Lung (tissue), 12 donors: ENCODE data around the gene MAP1LC3B. TPM values are rescaled to one million over a fixed set of nuclear protein-coding genes. Genes with fewer than 3 reads are reported as not detected.

Experiments
- ATAC-seq: fragments of 200-7000 bp; cut with Tn5 transposase; one replicate; pipeline ENCODE4 v1.9.1; 2020; ENCODE audit warnings: moderate number of reproducible peaks; ENCODE audit not compliant: insufficient read depth, low FRiP score
- DNase-seq, 3 donors: peaks; one replicate each; pipeline ENCODE4 v3.0.0-alpha.2; 2013 to 2017
- H3K27ac ChIP-seq, 2 donors: one replicate each; pipeline ENCODE4 v1.5.1; 2013; ENCODE audit warnings: mild to moderate bottlenecking in 2 of 2, moderate library complexity in 2 of 2, control low read depth in 1 of 2, inconsistent platforms in 1 of 2, low read depth in 1 of 2, low read length in 1 of 2
- H3K27me3 ChIP-seq, 3 donors: one replicate each; pipeline ENCODE4 v1.5.1; 2013; ENCODE audit warnings: low read length in 2 of 3; ENCODE audit not compliant: control insufficient read depth in 3 of 3, insufficient read depth in 3 of 3
- H3K36me3 ChIP-seq, 4 donors: one replicate each; pipeline ENCODE4 v1.5.1; 2013; ENCODE audit warnings: low read length in 4 of 4, mild to moderate bottlenecking in 1 of 4, moderate library complexity in 1 of 4; ENCODE audit not compliant: control insufficient read depth in 4 of 4, insufficient read depth in 4 of 4
- H3K4me1 ChIP-seq, 5 donors: one replicate each; pipeline ENCODE4 v1.5.1; 2013; ENCODE audit warnings: low read length in 5 of 5, mild to moderate bottlenecking in 2 of 5, moderate library complexity in 1 of 5; ENCODE audit not compliant: control insufficient read depth in 5 of 5, insufficient read depth in 5 of 5
- H3K4me3 ChIP-seq: one replicate; pipeline ENCODE4 v1.5.1; 2013; ENCODE audit warnings: mild to moderate bottlenecking, control low read depth, moderate library complexity
- H3K9ac ChIP-seq, 2 donors: one replicate each; pipeline ENCODE4 v1.5.1; 2013; ENCODE audit warnings: low read length in 2 of 2, control low read depth in 1 of 2; ENCODE audit not compliant: insufficient read depth in 1 of 2
- H3K9me3 ChIP-seq, 4 donors: one replicate each; pipeline ENCODE4 v1.5.1; 2013; ENCODE audit warnings: low read length in 3 of 4, mild to moderate bottlenecking in 1 of 4, moderate library complexity in 1 of 4; ENCODE audit not compliant: control insufficient read depth in 4 of 4, insufficient read depth in 3 of 4
- WGBS, 2 donors: extraction: QIAGEN DNeasy Blood & Tissue Kit; methylation state at CpG; one replicate each; pipeline ENCODE4 v1.1.7; 2013; 5-methylcytosine and 5-hydroxymethylcytosine counted together
- polyA plus RNA-seq, 2 donors: library from polyadenylated mRNA; stranded (reverse); fragments of 200-250 nt; gene quantifications; one replicate each; pipeline ENCODE4 v1.2.1, GENCODE V29; 2013
- total RNA-seq, 2 donors: library from RNA; depleted of rRNA in 1 of 2; stranded (reverse); fragments of >200 nt in 1 of 2; gene quantifications; one replicate each; pipeline ENCODE4 v1.2.1, GENCODE V29; 2014 to 2021
- TF ChIP-seq, protein P1 (sequence below): IDR thresholded peaks from 2 replicates; pipeline ENCODE4 v1.5.1; 2012; ENCODE audit warnings: mild to moderate bottlenecking; ENCODE audit errors: control extremely low read depth, extremely low read depth
- donor health status: control.
- donor health status: control.
- donor health status: Bipolar disorder and iron deficiency.
- donor health status: healthy.
- donor health status: DM: yes; HTN: yes; CAD: no.

The MAP1LC3B gene
- total and polyA plus RNA-seq, 4 donors: 43.3 to 62.2 (median 47.7) TPM

DNA sequence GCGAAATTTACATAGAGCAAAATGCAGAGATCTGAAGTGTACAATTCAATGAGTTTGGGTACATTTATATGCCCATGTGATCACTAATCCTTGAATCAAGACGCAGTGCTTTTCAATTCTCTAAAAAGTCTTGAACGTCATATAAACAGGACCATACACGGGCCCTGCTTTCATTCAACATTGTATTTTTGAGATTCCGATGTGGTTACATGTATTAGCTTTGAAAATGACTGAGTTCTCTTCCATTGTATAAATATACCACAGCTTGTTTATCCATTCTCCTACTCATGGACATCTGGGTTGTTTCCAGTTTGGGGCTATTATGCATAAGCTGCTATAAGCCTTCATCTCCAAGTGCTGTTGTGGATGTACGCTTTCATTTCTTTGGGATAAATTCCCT, 55.2 kb downstream of the MAP1LC3B start:
- no peak for ATAC-seq

DNA sequence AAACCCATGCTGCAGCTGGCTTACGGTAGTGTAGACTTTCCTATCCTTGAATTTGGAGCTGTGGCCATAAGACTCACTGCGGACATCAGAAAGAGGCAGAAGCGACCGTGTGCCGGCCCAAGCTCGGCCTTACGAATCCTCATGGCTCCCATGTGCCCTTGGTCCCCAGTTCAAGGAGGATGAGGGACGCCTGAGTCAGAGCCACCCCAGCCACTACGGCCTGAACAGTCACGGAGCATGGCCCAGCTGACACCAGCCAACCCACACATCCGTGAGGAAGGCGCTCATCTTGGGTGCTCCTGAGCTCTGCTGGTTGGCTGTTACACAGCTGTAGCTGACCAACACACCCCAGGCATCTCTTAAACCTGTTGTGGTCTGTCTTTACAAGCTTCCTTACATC, 56.7 kb downstream of the MAP1LC3B start:
- ATAC-seq (no peak), DNase-seq (no peak)
- TF ChIP-seq, protein P1, sequence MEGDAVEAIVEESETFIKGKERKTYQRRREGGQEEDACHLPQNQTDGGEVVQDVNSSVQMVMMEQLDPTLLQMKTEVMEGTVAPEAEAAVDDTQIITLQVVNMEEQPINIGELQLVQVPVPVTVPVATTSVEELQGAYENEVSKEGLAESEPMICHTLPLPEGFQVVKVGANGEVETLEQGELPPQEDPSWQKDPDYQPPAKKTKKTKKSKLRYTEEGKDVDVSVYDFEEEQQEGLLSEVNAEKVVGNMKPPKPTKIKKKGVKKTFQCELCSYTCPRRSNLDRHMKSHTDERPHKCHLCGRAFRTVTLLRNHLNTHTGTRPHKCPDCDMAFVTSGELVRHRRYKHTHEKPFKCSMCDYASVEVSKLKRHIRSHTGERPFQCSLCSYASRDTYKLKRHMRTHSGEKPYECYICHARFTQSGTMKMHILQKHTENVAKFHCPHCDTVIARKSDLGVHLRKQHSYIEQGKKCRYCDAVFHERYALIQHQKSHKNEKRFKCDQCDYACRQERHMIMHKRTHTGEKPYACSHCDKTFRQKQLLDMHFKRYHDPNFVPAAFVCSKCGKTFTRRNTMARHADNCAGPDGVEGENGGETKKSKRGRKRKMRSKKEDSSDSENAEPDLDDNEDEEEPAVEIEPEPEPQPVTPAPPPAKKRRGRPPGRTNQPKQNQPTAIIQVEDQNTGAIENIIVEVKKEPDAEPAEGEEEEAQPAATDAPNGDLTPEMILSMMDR: no peak
- no peak overlapping the region for H3K27ac ChIP-seq
- peaks cover 0 to 5% (median 0%) of the 10 kb centered on the region in 5 donors for H3K4me1 ChIP-seq
- H3K9me3 ChIP-seq: peaks cover 0 to 2% (median under 1%) of the 10 kb centered on the region in 4 donors
- no peak overlapping the region for H3K9ac ChIP-seq
- H3K4me3 ChIP-seq: no peak overlapping the region
- H3K36me3 ChIP-seq: peaks cover 0 to 40% (median 29%) of the 10 kb centered on the region in 4 donors
- WGBS, 2 donors: 97 to 98% methylated on average over 12 of the region's 12 CpGs
- H3K27me3 ChIP-seq: no peaks in the 10 kb centered on the region

More for the DNA sequence above, 55.2 kb downstream of the MAP1LC3B start:
- Histone ChIP-seq H3K9me3 (peaks cover 0 to 3% (median under 1%) of the 10 kb centered on the region in 4 donors), H3K4me3 (no peak overlapping the region), H3K27me3 (no peaks in the 10 kb centered on the region), H3K27ac (no peak overlapping the region), H3K9ac (no peak overlapping the region), H3K4me1 (peaks cover 0 to 3% (median 0%) of the 10 kb centered on the region in 5 donors), H3K36me3 (peaks cover 0 to 31% (median 20%) of the 10 kb centered on the region in 4 donors)
- peak in 2 of 3 donors; percentile 49 to 74 for DNase-seq
- WGBS, 2 donors: 82 to 86% methylated on average over 6 of the region's 6 CpGs
- TF ChIP-seq, protein P1: no peak

DNA sequence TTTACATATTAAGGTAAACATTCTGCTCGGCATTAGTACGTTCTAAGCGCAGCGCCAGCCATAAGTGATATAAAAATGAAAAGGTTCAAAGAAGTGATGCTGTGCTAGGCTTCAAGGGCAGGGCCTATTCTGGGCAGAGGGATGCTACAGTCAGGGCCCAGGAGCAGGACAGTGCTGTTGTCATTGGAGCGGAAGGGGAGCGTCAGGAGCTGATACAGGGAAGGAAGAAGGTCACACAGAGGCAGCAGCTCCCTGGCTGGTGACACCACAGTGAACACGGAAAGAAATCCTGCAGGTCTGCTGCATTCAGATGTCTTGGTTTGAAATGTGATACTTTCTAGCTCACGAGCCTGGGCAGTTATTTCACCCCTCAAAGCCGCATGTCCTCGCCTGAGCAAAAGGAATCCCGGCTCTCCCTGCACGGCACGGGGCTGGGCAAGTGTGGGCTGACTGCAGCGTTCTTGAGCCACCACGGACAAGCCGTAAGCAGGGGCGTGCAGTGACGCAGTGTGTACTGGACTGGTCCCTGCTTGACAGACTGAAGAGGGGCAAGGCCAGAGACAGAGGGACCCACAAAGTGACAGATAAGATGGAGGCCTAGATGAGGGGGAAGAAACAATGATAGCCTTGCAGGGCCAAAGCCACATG, 59.6 kb downstream of the MAP1LC3B start:
- Histone ChIP-seq H3K9ac (no peak overlapping the region), H3K9me3 (peaks cover 0 to 2% (median 0%) of the 10 kb centered on the region in 4 donors), H3K4me1 (peaks cover 0 to 5% (median 0%) of the 10 kb centered on the region in 5 donors), H3K27ac (no peak overlapping the region), H3K4me3 (no peak overlapping the region), H3K27me3 (no peaks in the 10 kb centered on the region), H3K36me3 (peaks cover 3 to 39% (median 29%) of the 10 kb centered on the region in 4 donors)
- TF ChIP-seq, protein P1: no peak
- WGBS, 2 donors: 89 to 92% methylated on average over 18 of the region's 18 CpGs
- DNase-seq: no peak
- no peak for ATAC-seq
